OCI-LY3 (cell line): Measurements from ENCODE around the gene THSD7B.
"Not testable (repeated sequence)": the region's sequence is repeated elsewhere in the genome, so short reads cannot be mapped to it uniquely, and the experiment has no call there.

ENCODE experiments used
- H2AFZ ChIP-seq: fragments of 200-600, 300-600 bp; shearing (Covaris generic); 2 replicates; pipeline ENCODE4 v1.6.0; 2014; ENCODE audit warnings: antibody characterized with exemption, low read depth, low read length
- H3K27ac ChIP-seq: fragments of 200-600, 300-600 bp; sonication (generic); 2 replicates; pipeline ENCODE4 v1.5.1; 2014; ENCODE audit warnings: mild to moderate bottlenecking, low read length, moderate library complexity, mixed read lengths
- H3K27me3 ChIP-seq: fragments of 200-600, 300-600 bp; sonication (generic); 2 replicates; pipeline ENCODE4 v1.6.1; 2014; ENCODE audit warnings: low read depth, low read length, mixed read lengths
- H3K36me3 ChIP-seq: fragments of 200-600, 300-600 bp; sonication (generic); replicated peaks from 2 replicates; pipeline ENCODE3; 2014; ENCODE audit warnings: low read depth, low read length, mixed read lengths
- H3K4me1 ChIP-seq: fragments of 300-600, 200-600 bp; sonication (generic); 2 replicates; pipeline ENCODE4 v1.6.1; 2014; ENCODE audit warnings: low read length, mixed read lengths
- H3K4me2 ChIP-seq: fragments of 200-600, 300-600 bp; sonication (generic); 2 replicates; pipeline ENCODE4 v1.6.1; 2014; ENCODE audit warnings: low read length, mixed read lengths
- H3K4me3 ChIP-seq: fragments of 300-600, 200-600 bp; sonication (generic); 2 replicates; pipeline ENCODE4 v1.5.1; 2014; ENCODE audit warnings: antibody characterized with exemption, mild to moderate bottlenecking, low read length, moderate library complexity
- H3K79me2 ChIP-seq: fragments of 300-600, 200-600 bp; shearing (Covaris generic); 2 replicates; pipeline ENCODE4 v1.6.1; 2014; ENCODE audit warnings: mild to moderate bottlenecking, low read length, mixed read lengths
- H3K9ac ChIP-seq: fragments of 300-600, 200-600 bp; shearing (Covaris generic); 2 replicates; pipeline ENCODE4 v1.6.0; 2014; ENCODE audit warnings: mild to moderate bottlenecking, low read length, moderate library complexity
- H3K9me3 ChIP-seq: fragments of 200-600, 300-600 bp; shearing (Covaris generic); 2 replicates; pipeline ENCODE4 v1.6.1; 2014; ENCODE audit warnings: low read length, mixed read lengths; ENCODE audit not compliant: insufficient read depth
- H4K20me1 ChIP-seq: fragments of 200-600, 300-600 bp; sonication (generic); 2 replicates; pipeline ENCODE4 v1.6.1; 2016; ENCODE audit warnings: low read length, mixed read lengths; ENCODE audit not compliant: insufficient read depth
- EZH2phosphoT487 ChIP-seq: fragments of 200-600 bp; shearing (Covaris generic); IDR thresholded peaks from 2 replicates; pipeline ENCODE4 v1.6.1; 2018; ENCODE audit warnings: antibody characterized with exemption, mixed run types, low read depth
- TF ChIP-seq, protein P1 (sequence below): fragments of 200-600, 300-600 bp; sonication (generic); IDR thresholded peaks from 2 replicates; pipeline ENCODE4 v1.5.1; 2014; ENCODE audit warnings: antibody characterized with exemption, low read length, low read depth

The THSD7B gene

DNA sequence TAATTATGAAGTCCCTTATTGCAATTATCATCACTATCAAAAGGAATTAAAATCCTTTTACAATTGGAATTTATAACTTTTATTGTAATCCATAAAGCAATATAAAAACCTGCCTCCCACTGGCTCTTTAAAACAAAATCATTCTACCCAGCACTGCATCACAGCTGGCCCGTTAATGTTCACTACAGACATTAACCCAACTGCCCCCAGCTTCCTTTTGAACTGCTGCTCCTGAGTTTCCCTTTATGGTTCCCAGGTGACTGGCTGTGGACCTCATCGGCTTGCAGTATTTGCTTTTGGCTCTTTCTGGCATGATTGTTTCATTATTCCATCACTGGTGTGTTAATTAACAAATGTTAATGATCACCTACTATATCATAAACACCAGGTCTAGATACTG lies 535.6 kb downstream of the THSD7B start:
- Histone ChIP-seq H3K4me3 (no peak overlapping the region), H3K79me2 (no peaks in the 10 kb centered on the region), H3K9ac (no peak overlapping the region), H3K4me1 (no peaks in the 10 kb centered on the region), H3K9me3 (no peaks in the 10 kb centered on the region), H3K27ac (no peak overlapping the region), H4K20me1 (no peaks in the 10 kb centered on the region), H3K27me3 (no peaks in the 10 kb centered on the region), H3K36me3 (no peaks in the 10 kb centered on the region), H2AFZ (no peak overlapping the region), H3K4me2 (no peak overlapping the region)
- TF ChIP-seq EZH2phosphoT487 = no peak
- TF ChIP-seq, protein P1, sequence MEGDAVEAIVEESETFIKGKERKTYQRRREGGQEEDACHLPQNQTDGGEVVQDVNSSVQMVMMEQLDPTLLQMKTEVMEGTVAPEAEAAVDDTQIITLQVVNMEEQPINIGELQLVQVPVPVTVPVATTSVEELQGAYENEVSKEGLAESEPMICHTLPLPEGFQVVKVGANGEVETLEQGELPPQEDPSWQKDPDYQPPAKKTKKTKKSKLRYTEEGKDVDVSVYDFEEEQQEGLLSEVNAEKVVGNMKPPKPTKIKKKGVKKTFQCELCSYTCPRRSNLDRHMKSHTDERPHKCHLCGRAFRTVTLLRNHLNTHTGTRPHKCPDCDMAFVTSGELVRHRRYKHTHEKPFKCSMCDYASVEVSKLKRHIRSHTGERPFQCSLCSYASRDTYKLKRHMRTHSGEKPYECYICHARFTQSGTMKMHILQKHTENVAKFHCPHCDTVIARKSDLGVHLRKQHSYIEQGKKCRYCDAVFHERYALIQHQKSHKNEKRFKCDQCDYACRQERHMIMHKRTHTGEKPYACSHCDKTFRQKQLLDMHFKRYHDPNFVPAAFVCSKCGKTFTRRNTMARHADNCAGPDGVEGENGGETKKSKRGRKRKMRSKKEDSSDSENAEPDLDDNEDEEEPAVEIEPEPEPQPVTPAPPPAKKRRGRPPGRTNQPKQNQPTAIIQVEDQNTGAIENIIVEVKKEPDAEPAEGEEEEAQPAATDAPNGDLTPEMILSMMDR = no peak

DNA sequence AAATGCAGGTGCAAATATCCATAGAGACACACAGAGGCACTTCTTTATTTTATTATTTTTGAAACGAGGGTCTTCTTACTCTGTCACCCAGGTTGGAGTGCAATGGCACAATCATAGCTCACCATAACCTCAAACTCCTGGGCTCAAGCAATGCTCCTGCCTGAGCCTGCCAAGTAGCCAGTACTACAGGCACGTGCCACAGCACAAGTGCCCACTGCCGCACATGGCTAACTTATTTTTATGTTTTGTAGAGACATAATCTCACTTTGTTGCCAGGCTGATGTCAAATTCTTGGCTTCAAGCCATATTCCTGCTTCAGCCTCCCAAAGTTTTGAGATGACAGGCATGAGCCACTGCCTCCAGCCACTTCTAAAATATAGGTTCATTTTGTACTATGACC lies 537.6 kb downstream of the THSD7B start:
- H3K27ac ChIP-seq = no peak overlapping the region
- no peak for TF ChIP-seq EZH2phosphoT487
- TF ChIP-seq, protein P1 = no peak
- H3K4me1 ChIP-seq = no peaks in the 10 kb centered on the region
- no peak overlapping the region for H3K4me2 ChIP-seq
- no peaks in the 10 kb centered on the region for H3K27me3 ChIP-seq
- no peaks in the 10 kb centered on the region for H4K20me1 ChIP-seq
- H2AFZ ChIP-seq = no peak overlapping the region
- no peaks in the 10 kb centered on the region for H3K79me2 ChIP-seq
- no peaks in the 10 kb centered on the region for H3K36me3 ChIP-seq
- H3K9ac ChIP-seq = no peak overlapping the region
- H3K9me3 ChIP-seq = no peaks in the 10 kb centered on the region
- H3K4me3 ChIP-seq = no peak overlapping the region

DNA sequence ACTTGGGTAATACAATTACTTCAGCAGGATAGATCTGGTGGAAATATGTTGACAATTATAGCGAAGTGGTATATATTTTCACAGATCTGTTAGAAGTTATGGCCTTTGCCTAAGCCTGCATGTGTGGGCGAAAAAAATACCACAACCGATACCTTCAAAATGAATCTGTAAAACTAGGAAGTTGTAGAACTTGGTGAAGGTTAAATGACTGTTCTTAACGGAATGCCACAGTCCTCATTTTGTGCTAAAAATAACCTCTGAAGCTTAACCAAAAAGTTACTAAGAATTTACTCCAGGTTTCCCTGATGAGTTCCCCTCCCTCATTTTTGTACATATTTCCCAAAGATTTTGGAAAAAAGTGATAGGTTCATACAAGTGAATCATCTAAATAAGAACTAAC lies 550.7 kb downstream of the THSD7B start:
- Histone ChIP-seq H3K79me2 (no peaks in the 10 kb centered on the region), H3K9ac (no peak overlapping the region), H3K4me3 (no peak overlapping the region), H3K4me1 (no peaks in the 10 kb centered on the region), H2AFZ (no peak overlapping the region), H3K27me3 (no peaks in the 10 kb centered on the region), H3K4me2 (no peak overlapping the region), H3K27ac (no peak overlapping the region), H4K20me1 (no peaks in the 10 kb centered on the region), H3K36me3 (no peaks in the 10 kb centered on the region), H3K9me3 (no peaks in the 10 kb centered on the region)
- TF ChIP-seq, protein P1 = no peak
- TF ChIP-seq EZH2phosphoT487 = no peak

DNA sequence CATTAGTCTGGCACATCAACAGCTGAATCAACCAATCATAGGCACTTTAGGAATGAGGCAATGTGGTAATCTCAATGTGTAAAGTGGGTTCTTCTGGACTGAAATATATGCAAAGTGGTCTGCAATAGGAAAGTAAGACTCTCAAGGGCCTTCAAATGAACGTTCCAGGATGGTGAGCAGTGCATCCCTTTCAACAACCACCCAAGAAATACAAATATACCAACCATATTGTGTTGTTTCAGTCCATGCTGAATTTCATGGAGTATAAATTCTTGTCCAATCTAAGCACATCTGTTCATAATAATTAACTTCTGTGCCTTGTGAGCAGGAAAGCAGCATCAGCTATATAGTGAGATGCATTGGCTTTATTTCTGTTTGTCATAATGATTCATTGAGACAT lies 556.2 kb downstream of the THSD7B start:
- no peak overlapping the region for H3K9ac ChIP-seq
- no peak overlapping the region for H3K27ac ChIP-seq
- TF ChIP-seq, protein P1 = no peak
- no peak for TF ChIP-seq EZH2phosphoT487

DNA sequence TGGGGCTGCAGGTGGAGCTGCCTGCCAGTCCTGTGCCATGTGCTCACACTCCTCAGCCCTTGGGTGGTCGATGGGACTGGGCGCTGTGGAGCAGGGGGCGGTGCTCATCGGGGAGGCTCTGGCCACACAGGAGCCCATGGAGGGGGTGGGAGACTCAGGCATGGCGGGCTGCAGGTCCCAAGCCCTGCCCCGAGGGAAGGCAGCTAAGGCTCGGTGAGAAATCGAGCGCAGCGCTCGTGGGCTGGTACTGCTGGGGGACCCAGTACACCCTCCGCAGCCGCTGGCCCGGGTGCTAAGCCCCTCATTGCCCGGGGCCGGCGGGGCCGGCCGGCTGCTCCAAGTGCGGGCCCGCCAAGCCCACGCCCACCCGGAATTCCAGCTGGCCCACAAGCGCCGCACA lies 566.2 kb downstream of the THSD7B start:
- H3K4me3 ChIP-seq, H3K27ac ChIP-seq, H3K36me3 ChIP-seq, H3K79me2 ChIP-seq, H2AFZ ChIP-seq, H3K27me3 ChIP-seq, H3K4me2 ChIP-seq, H3K9me3 ChIP-seq, H3K9ac ChIP-seq, H4K20me1 ChIP-seq, H3K4me1 ChIP-seq: not testable (repeated sequence)

More for the DNA sequence above, 556.2 kb downstream of the THSD7B start:
- no peak overlapping the region for H3K4me3 ChIP-seq
- H3K79me2 ChIP-seq = no peaks in the 10 kb centered on the region
- H3K4me2 ChIP-seq = no peak overlapping the region
- H3K4me1 ChIP-seq = no peaks in the 10 kb centered on the region
- H3K36me3 ChIP-seq = no peaks in the 10 kb centered on the region
- no peaks in the 10 kb centered on the region for H3K27me3 ChIP-seq
- no peak overlapping the region for H2AFZ ChIP-seq
- no peaks in the 10 kb centered on the region for H3K9me3 ChIP-seq
- no peaks in the 10 kb centered on the region for H4K20me1 ChIP-seq
